Spleen (tissue), 7 donors: ENCODE results near the gene PRRG3.

Experiments
- POLR2A ChIP-seq, 3 donors: fragments of 450-650 bp; IDR thresholded peaks; one replicate each; pipeline ENCODE4 v1.5.1; 2017; ENCODE audit warnings: antibody characterized with exemption in 3 of 3, mild to moderate bottlenecking in 1 of 3
- POLR2AphosphoS5 ChIP-seq, 3 donors: sonication (generic); formaldehyde crosslinking; IDR thresholded peaks; one replicate each; pipeline ENCODE4 v1.5.1; 2017; ENCODE audit warnings: antibody characterized with exemption in 3 of 3
- TF ChIP-seq, protein P1 (sequence below), 11 experiments: fragments of 200-600 bp in 7 of 11; fragments of 450-650 bp in 4 of 11; sonication (generic) in 4 of 11; IDR thresholded peaks in 8 of 11; conservative IDR thresholded peaks in 3 of 11; 1 replicate in 7 of 11; 2 replicates in 4 of 11; pipeline versions ENCODE4 v1.4.0 to v1.8.0; 2016 to 2021; ENCODE audit warnings: antibody characterized with exemption in 11 of 11, inconsistent platforms in 4 of 11, mild to moderate bottlenecking in 1 of 11
- donor health status: DM: no; HTN: no; CAD: no; lungs with moderate emphysema.
- donor health status: DM: no; HTN: no; CAD: no.
- donor health status: DM: no; HTN: no; CAD: no.

DNA sequence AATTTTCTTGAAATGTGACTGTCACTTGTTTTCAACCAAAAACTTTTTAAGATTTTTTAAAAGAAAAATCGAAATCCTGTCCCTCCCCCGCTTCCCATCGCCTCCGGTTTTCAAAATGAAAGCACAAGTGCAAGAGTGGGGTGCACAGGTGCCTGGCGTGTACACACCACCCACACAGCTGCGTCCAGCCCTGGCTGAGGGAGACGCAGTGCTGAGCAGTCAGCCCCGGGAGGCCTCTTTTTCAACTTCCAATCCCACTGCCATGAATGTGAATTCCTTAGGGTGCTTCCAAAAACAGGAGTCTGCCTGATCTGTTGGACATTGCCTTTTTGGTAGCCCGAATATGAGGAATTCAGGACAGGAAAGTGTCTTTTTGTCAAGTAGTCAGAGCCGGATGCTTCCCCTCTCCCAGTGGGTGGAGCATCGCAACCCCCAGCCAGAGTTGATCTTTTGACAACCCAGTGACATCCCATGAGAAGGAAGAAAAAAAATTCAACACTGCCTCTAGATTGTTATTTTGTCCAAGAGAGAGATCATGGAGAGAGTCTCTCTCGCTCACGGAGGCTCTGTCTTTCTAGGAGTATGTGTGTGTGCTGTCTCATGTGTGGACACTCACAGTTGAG, 8.9 kb downstream of the PRRG3 start:
- TF ChIP-seq POLR2A (IDR thresholded peaks at IDR 0.05) (no peak), POLR2AphosphoS5 (IDR thresholded peaks at IDR 0.05) (no peak)
- TF ChIP-seq, protein P1, sequence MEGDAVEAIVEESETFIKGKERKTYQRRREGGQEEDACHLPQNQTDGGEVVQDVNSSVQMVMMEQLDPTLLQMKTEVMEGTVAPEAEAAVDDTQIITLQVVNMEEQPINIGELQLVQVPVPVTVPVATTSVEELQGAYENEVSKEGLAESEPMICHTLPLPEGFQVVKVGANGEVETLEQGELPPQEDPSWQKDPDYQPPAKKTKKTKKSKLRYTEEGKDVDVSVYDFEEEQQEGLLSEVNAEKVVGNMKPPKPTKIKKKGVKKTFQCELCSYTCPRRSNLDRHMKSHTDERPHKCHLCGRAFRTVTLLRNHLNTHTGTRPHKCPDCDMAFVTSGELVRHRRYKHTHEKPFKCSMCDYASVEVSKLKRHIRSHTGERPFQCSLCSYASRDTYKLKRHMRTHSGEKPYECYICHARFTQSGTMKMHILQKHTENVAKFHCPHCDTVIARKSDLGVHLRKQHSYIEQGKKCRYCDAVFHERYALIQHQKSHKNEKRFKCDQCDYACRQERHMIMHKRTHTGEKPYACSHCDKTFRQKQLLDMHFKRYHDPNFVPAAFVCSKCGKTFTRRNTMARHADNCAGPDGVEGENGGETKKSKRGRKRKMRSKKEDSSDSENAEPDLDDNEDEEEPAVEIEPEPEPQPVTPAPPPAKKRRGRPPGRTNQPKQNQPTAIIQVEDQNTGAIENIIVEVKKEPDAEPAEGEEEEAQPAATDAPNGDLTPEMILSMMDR (IDR thresholded peaks at IDR 0.05 in 8 of 11, conservative IDR thresholded peaks at IDR 0.05 in 3 of 11), result no peak
